Fibroblast of mammary gland (primary cell): Measurements from ENCODE around the gene NEDD4L.

Experiments
- DNase-seq: peaks from one replicate; pipeline ENCODE4 v3.0.0-alpha.2; 2010; ENCODE audit warnings: low read depth
- H3K4me3 ChIP-seq: 2 replicates; pipeline ENCODE4 v1.5.1; 2011; ENCODE audit warnings: low read depth, mild to moderate bottlenecking, low read length, moderate library complexity; ENCODE audit not compliant: control insufficient read depth
- CTCF ChIP-seq: conservative IDR thresholded peaks from 2 replicates; pipeline ENCODE4 v1.5.1; 2011; ENCODE audit warnings: low read depth, low read length, inconsistent platforms; ENCODE audit not compliant: control insufficient read depth, insufficient read depth

The NEDD4L gene

DNA sequence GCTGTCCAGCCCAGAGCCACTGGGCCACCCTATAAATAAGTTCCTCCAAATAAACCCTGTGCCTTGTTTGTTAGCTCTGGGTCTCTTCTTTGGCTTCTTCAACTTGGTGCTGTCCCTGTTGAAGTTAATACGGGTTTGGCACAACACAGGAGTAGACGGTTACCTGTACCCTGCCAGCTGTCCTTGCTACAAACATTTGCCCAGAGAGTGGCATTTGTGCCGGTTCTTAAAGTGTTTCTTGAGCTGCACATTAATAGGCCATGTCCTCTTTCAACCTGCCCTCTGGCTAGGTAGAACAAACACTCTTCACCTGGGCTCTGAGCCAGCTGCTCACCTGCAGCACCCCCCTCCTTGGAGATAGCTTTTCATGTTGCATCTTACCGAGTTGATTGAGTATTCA, 139.2 kb downstream of the NEDD4L start:
- TF ChIP-seq CTCF = no peak
- no peak for DNase-seq
- no peak overlapping the region for H3K4me3 ChIP-seq

GRCh38 chr18:58186258-58186948, 142.4 kb downstream of the NEDD4L start:
- no peak overlapping the region for H3K4me3 ChIP-seq
- no peak for TF ChIP-seq CTCF
- DNase-seq = peak; percentile 57

GRCh38 chr18:58187674-58188073, 143.6 kb downstream of the NEDD4L start:
- H3K4me3 ChIP-seq = no peak overlapping the region
- no peak for DNase-seq
- no peak for TF ChIP-seq CTCF

DNA sequence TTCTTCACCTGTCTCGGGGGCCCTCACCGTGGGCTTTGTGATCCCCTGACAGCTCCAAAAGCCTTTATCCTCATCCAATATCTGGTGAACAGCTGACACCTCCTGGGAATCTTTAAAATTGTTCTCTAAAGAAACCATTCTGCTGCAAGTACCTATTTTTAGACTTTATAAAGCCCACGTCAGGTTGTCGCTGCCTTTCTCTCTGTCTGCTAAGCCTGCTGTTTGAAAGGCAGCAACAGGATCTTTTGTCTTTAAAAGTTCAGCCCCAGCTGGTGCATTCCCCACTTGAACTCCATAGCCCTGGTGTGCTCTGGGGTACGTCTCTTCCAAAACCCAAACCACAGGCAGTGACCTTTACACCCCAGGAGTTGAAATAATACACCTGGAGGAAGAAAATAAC, 145.0 kb downstream of the NEDD4L start:
- DNase-seq = no peak
- H3K4me3 ChIP-seq = no peak overlapping the region
- no peak for TF ChIP-seq CTCF

GRCh38 chr18:58190842-58191530, 147.0 kb downstream of the NEDD4L start:
- TF ChIP-seq CTCF = no peak
- DNase-seq = peak; percentile 22
- H3K4me3 ChIP-seq = no peak overlapping the region

DNA sequence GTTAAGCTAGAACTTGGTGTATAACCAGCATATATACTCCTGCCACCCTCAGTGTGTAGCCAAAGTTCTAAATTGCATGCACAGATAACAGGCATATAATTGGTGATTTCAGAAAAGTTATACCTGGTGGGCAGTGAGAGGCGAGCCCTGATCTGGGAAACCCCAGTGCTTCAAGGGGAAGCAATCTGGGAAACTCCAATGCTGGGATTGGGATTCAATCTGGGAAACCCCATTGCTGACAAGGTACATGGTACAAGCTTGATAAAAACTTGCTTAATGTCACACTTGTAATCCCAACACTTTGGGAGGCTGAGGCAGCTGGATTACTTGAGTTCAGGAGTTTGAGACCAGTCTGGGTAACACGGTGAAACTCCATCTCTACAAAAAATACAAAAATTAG, 147.6 kb downstream of the NEDD4L start:
- DNase-seq = no peak
- TF ChIP-seq CTCF = no peak
- no peak overlapping the region for H3K4me3 ChIP-seq
